ENCODE data around the gene TGM2.
"Not testable (repeated sequence)": the region's sequence is repeated elsewhere in the genome, so short reads cannot be mapped to it uniquely, and the experiment has no call there.

TGM2 gene

DNA sequence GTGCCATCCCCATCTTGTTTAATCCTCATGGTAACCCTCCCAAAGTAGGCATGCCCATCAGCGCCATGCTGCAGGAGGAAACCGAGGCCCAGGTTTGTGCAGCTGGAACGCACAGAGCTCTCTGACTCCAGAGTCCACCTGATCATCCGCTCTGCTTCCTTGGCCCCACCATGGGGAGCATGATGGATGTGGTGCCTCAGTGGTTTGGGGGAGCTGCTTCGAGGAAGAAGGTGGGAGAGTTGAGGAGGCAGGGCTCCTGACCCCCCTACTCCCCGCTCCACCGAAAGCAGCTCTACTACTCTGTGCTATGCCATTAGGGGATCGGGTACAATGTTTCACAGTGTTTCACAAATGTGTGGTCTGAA is 52.2 kb downstream of the TGM2 start:
- FAIRE-seq (no peak), DNase-seq (ENCODE audit: insufficient read length) (no peak)
- TF ChIP-seq POLR2AphosphoS5 (IDR thresholded peaks at IDR 0.05; ENCODE audit: low read depth, low read length): no peak
- no peak for TF ChIP-seq TAF1 (IDR thresholded peaks at IDR 0.05; ENCODE audit: borderline replicate concordance, low read depth, low read length)
- TF ChIP-seq POLR2A (IDR thresholded peaks at IDR 0.05; ENCODE audit: low read depth, low read length): no peak

DNA sequence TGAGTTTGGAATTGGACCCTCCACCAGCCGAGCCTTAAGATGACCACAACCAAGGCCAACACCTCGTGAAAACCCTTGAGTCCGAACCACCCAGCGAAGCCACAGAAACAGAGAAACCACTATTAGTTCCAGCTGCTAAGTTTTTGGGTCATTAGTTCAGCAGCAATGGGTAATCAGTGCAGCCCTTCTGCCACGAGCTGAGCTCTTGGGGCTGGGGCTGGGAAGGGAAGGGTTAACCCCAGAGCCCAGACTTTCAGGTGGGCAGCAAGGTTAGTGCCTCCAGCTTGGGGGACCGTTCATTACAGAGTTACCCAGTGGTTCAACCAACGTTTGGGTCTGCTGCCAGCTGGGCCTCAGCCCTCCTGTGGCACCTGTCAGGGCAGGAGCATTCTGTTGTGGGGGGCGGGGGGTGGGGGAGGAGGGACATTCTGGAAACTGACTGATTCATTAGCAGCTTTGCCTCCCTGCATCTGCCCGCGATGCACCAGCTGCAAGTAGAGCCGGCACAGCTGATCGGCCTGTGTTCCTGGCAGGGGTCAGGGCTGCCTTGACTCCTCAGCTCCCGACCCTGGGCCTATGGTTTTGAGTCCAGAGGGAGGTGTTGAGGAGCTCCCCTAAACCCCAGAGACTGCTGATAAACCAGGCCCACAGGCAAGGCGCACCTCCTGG is 52.7 kb downstream of the TGM2 start:
- TF ChIP-seq POLR2AphosphoS5 (IDR thresholded peaks at IDR 0.05; ENCODE audit: low read depth, low read length): no peak
- TF ChIP-seq POLR2A (IDR thresholded peaks at IDR 0.05; ENCODE audit: low read depth, low read length): no peak
- TF ChIP-seq TAF1 (IDR thresholded peaks at IDR 0.05; ENCODE audit: borderline replicate concordance, low read depth, low read length): no peak
- FAIRE-seq: no peak
- no peak for DNase-seq (ENCODE audit: insufficient read length)

DNA sequence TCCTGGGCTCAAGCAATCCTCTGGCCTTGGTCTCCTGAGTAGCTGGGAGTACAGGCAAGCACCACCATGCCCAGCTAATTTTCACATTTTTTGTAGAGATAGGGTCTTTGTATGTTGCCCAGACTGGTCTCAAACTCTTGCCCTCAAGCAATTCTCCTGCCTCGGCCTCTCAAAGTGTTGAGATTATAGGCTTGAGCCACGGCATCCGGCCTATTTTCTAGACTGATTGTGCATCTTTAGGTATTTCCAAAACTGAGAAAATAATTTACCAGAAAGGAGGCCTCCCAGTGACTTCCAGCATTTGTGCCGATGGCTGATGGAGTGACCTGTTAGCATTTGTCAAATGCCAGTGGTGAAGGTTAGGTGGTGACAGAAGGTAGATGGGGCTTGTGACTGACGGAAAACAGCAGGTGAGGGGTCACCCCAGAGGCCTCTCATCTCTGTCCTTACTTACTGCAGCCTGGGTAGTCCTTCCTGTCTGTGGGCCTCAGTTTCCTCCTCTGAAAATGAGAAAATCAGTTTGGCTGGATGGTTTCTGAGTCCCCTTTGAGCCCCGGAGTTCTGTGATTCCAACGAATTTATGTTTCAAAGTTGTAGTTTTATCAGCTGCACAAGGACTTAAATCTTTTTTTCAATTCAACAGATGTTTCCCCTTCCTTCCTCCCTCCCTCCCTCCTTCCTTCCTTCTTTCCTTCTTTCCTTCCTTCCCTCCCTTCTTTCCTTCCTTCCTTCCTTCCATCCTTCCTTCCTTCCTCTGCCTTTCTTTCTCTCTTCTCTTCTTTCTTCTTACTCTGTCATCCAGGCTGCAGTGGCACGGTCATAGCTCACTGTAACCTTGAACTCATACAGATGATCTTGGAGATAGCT is 53.5 kb downstream of the TGM2 start:
- TF ChIP-seq TAF1 (IDR thresholded peaks at IDR 0.05; ENCODE audit: borderline replicate concordance, low read depth, low read length): no peak
- TF ChIP-seq POLR2AphosphoS5 (IDR thresholded peaks at IDR 0.05; ENCODE audit: low read depth, low read length): no peak
- no peak for TF ChIP-seq POLR2A (IDR thresholded peaks at IDR 0.05; ENCODE audit: low read depth, low read length)
- FAIRE-seq: no peak
- DNase-seq (ENCODE audit: insufficient read length): no peak

DNA sequence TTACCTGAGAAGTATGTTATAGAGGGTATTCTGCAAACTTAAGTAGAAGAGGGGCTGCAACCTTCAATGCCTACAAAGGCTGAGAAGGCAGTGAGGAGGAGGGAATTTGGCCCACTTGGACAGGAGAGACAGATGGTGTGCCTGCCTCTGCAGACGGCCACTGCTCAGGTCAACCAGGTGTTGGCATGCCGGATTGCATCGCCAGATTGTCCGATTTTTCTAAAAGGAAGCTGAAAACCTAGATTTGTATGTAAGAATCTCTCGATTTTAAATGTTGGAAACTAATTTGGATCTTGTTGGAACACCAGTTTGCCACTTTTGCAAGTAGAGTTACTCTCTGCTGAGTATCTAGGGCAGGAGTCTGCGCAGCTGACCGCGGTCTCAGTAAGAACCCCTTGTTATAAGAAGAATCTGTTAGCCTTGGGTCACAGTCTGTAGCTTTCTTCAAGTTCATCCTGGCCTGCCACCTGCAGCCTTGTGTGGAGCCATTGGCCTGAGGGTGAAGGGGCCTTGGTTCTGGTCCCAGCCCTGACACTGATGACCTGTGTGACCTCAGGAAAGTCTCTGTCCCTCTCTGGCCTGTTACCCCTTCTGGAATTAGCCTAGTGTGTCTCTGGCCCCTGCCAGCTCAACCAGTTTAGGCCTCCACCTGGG is 54.4 kb downstream of the TGM2 start:
- TF ChIP-seq POLR2AphosphoS5 (IDR thresholded peaks at IDR 0.05; ENCODE audit: low read depth, low read length) (no peak), TAF1 (IDR thresholded peaks at IDR 0.05; ENCODE audit: borderline replicate concordance, low read depth, low read length) (no peak), POLR2A (IDR thresholded peaks at IDR 0.05; ENCODE audit: low read depth, low read length) (no peak)
- FAIRE-seq: no peak

DNA sequence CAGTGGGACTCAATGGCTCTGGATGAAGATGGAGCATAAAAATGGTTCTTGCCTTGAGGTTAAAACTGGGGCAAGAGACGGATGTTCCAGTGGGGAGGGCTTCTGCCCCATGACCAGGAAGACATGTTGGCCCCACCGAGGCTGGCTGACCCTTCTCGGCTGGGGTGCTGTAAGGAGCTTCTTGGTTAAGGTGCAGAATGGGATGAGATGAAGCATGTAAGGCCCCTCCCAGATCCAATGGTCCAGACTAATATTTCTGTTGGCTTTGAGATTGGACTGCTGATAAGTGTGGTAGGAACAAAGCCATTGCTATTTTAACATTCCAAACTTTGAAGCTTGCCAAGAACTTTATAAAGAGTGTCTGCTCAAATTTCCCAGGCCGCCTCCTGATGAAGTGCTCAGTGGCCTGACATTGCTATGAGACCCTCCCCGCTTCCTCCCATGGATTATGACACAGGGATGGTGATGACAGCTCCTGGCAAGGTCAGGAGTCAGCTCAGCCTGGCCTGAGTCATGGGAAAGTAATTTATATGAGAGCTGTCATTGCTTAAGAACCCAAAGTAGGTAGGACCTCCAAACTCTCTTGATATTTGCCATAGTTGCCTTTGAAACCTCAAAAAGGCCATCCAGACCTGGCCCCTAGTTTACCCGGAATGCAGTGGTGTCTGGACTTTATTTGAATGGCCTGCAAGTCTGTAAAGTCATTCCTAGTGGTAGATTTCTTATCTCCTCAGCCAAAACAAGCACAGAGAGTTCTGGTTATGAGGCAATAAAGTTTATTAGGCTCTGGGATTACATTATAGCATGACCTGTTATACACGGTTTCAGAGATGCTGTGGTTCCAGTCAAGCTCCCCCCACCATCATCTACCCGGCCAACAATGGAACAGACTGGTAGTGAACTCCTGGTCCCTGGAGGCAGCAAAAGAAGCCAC is 55.2 kb downstream of the TGM2 start:
- DNase-seq (ENCODE audit: insufficient read length) (no peak), FAIRE-seq (no peak)

More for the DNA sequence above, 54.4 kb downstream of the TGM2 start:
- no peak for DNase-seq (ENCODE audit: insufficient read length)

DNA sequence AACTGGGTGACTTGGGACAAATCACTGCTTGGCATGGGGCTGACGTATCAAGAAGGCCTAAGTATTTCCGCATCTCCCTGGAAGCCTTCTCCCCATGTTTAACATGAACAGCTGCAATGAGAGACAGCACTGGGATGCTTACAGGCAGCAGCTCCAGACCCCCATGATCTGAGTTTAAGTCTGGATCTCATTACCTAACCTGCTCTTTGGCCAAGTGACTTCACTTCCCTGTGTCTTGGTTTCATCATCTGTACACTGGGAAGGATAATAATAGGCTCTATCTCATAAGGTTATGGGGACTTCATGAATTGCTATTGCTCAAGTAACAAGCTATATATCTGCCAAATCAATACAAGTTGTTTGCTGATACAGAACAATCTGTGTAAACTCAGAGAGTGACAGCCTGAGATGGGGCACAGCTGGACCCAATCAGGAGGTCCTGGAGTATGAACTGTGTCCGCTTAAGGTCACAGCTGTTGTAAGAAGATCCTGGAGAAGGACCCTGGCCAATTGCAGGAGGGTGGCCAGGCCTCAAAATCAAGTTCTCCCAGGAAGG is 56.0 kb downstream of the TGM2 start:
- DNase-seq (ENCODE audit: insufficient read length): no peak
- TF ChIP-seq POLR2AphosphoS5 (IDR thresholded peaks at IDR 0.05; ENCODE audit: low read depth, low read length) (no peak), POLR2A (IDR thresholded peaks at IDR 0.05; ENCODE audit: low read depth, low read length) (no peak)
- FAIRE-seq: no peak

More for the DNA sequence above, 55.2 kb downstream of the TGM2 start:
- TF ChIP-seq POLR2A (IDR thresholded peaks at IDR 0.05; ENCODE audit: low read depth, low read length) (no peak), POLR2AphosphoS5 (IDR thresholded peaks at IDR 0.05; ENCODE audit: low read depth, low read length) (no peak), TAF1 (IDR thresholded peaks at IDR 0.05; ENCODE audit: borderline replicate concordance, low read depth, low read length) (no peak)

DNA sequence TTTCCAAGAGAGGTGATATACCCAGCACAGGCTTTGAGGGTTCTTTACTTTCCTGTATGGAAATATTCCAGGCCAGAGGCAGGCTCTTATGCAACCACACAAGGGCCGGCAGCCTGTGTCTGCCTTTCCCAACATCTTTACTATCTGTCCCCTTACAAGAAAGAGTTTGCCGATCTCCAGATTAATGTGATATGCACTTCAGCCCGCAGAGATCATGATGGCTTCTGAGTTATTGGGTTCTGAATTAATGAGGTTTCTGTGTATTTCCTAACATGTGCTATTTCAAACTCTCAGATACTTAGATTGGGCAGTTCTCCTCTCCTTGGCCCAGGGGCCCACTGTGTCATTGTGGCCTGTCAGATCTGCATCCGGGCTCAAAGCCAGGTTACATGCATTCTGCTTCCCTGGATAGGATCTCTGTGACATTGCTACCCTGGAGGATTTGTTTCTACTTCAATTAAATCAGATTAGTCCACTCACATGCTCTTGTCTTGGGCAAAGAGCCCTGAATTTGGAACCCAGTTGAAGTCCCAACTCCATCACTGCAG is 56.6 kb downstream of the TGM2 start:
- TF ChIP-seq POLR2A (IDR thresholded peaks at IDR 0.05; ENCODE audit: low read depth, low read length): no peak
- no peak for TF ChIP-seq POLR2AphosphoS5 (IDR thresholded peaks at IDR 0.05; ENCODE audit: low read depth, low read length)
- no peak for TF ChIP-seq TAF1 (IDR thresholded peaks at IDR 0.05; ENCODE audit: borderline replicate concordance, low read depth, low read length)
- DNase-seq (ENCODE audit: insufficient read length): no peak
- no peak for FAIRE-seq

DNA sequence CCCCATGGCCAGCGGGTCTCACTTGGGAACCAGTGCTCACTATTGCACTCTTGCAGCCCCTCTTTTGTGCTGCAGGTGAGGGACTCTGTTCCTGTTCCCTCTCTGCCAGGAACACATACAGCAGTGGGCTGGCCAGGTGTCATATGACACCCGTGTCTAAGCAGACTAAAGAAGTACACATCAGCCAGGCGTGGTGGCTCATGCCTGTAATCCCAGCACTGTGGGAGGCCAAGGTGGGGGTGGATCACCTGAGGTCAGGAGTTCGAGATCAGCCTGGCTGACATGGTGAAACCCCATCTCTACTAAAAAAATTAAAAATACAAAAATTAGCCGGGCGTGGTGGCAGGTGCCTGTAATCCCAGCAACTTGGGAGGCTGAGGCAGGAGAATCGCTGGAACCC is 57.2 kb downstream of the TGM2 start:
- not testable (repeated sequence) for FAIRE-seq; DNase-seq (ENCODE audit: insufficient read length)

DNA sequence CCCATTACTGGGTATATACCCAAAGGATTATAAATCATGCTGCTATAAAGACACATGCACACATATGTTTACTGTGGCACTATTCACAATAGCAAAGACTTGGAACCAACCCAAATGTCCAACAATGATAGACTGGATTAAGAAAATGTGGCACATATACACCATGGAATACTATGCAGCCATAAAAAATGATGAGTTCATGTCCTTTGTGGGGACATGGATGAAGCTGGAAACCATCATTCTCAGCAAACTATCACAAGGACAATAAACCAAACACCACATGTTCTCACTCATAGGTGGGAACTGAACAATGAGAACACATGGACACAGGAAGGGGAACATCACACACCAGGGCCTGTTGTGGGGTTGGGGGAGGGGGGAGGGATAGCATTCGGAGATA is 57.7 kb downstream of the TGM2 start:
- FAIRE-seq; DNase-seq (ENCODE audit: insufficient read length): not testable (repeated sequence)

DNA sequence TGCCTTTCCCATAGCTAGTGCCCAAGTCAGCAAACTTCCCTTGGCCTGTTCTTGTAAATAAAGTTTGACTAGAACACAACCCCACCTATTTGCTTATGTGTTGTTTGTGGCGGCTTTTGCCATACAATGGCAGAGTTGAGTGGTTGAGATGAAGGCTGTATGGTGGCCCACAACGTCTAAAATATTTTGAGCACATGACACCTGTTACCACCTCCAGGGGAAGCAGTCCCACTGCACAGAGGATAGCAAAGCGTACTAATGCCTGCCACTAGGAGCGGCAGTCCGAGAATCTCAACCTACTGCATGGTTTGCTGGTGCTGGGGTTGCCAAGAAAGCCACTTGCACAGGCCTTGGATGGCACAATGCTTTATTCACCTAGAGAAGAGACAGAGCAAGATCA is 58.6 kb downstream of the TGM2 start:
- DNase-seq (ENCODE audit: insufficient read length): no peak
- no peak for TF ChIP-seq POLR2AphosphoS5 (IDR thresholded peaks at IDR 0.05; ENCODE audit: low read depth, low read length)
- FAIRE-seq: no peak

DNA sequence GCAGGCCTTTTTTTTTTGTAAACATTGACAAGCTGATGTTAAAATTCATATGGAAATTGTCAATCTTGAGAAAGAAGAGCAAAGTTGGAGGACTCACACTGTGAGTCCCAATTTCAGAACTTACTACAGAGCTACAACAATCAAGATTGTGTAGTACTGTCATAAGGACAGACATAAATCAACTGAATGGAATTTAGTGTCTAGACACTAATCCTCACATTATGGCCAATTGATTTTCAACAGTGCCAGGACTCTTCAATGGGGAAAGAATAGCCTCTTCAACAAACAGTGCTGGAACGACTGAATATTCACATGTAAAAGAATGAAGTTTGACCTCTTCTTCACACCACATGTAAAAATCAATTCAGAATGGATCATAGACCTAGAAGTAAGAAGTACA is 60.8 kb downstream of the TGM2 start:
- no peak for DNase-seq (ENCODE audit: insufficient read length)
- no peak for TF ChIP-seq POLR2AphosphoS5 (IDR thresholded peaks at IDR 0.05; ENCODE audit: low read depth, low read length)
- no peak for TF ChIP-seq POLR2A (IDR thresholded peaks at IDR 0.05; ENCODE audit: low read depth, low read length)
- TF ChIP-seq TAF1 (IDR thresholded peaks at IDR 0.05; ENCODE audit: borderline replicate concordance, low read depth, low read length): no peak
- FAIRE-seq: no peak

DNA sequence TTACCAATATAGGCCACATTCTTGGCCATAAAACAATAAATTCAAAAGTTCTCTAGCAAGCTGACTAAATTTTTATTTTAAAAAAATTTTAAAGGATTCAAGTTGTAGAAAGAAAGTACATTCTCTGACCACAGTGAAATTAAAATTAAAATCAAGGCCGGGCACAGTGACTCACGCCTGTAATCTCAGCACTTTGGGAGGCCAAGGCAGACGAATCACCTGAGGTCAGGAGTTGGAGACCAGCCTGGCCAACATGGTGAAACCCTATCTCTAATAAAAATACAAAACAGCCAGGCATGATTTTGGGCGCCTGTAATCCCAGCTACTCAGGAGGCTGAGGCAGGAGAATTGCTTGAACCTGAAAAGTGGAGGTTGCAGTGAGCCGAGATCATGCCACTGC is 62.9 kb downstream of the TGM2 start:
- FAIRE-seq; DNase-seq (ENCODE audit: insufficient read length): not testable (repeated sequence)
